Measurements from ENCODE around the gene NEK10.

DNA sequence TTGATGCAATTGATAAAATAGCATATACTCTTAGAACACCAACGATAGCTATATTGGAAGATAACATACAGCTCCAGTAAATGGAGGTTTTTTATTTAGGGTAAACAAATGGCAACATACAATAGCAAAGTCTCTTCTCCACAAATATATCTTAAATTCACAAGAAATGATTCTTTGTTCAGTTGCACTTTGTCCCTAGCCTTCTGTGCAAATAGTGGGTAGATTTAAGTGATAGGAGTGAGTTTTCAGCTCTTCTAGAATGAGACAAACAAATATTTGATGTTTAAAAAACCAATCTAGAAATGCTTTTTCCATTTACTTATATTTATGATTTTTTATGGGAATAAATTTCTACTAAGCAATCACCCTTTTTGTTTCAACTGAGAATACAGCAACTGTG, 253.8 kb downstream of the NEK10 start:
- no peak for TF ChIP-seq CTCF (conservative IDR thresholded peaks at IDR 0.05; ENCODE audit: low read length)
- TF ChIP-seq EZH2phosphoT487 (IDR thresholded peaks at IDR 0.05; ENCODE audit: borderline replicate concordance) = no peak

Measured in Loucy (cell line).